HFF-Myc (cell line): Measurements from ENCODE around the gene CAB39L.

Experiments used
- DNase-seq: peaks from one replicate; pipeline ENCODE4 v3.0.0-alpha.2; 2011; ENCODE audit warnings: low read depth; ENCODE audit errors: extremely low read depth
- H3K4me3 ChIP-seq: replicated peaks from 2 replicates; pipeline ENCODE4 v1.5.1; 2011; ENCODE audit warnings: low read depth, mild to moderate bottlenecking, control low read depth, low read length
- TF ChIP-seq, protein P1 (sequence below): IDR thresholded peaks from 2 replicates; pipeline ENCODE4 v1.5.1; 2012; ENCODE audit warnings: mild to moderate bottlenecking, low read depth, low read length, control low read depth; ENCODE audit errors: missing control alignments

CAB39L gene

DNA sequence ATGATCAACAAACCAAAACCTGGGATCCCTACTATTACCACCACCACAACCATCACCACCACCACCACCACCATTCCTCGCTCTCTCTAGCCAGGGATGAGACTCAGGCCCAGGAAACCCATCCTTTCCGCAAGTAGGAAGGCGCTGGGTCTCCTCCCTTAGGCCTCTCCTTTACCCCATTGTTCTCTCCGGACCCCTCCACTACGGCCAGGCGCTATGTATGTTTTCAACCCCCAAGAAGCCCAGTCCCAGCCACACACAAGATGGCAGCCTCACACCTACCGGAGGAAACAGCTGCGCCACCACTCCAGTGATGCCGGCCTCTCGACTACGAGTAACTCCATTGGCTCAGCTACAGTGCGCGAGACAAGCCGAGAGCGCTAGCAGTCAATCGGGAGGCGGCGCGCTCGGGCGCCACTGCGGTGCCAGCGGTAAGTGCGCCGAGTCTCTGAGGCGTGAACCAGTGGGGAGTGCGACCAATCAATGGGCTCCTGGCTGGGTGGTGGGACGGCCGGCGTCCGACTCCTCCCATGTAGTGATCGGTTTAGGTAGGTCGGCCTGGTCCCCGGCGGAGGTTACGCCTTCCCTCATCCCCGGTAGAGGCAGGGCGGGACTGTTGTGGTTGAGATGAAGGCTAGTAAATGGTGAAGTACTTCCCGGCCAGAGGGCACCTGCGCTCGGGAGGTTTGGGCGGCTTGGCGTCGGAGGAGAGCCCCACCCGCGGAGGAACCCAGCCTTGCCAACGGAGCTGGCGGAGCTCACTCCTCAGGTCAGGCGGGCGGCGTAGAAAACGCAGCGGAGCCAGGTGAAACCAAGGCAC lies at the start of gene CAB39L, which contains the start of gene SETDB2:
Gene CAB39L, minus strand, starts transcription at position 361 of the 820 bp plus-strand sequence. CDS start 61,154 bp downstream, outside the sequence.
Gene SETDB2, plus strand, starts transcription at position 571 of the 820 bp plus-strand sequence. CDS start 7,620 bp downstream, outside the sequence.
- TF ChIP-seq, protein P1, sequence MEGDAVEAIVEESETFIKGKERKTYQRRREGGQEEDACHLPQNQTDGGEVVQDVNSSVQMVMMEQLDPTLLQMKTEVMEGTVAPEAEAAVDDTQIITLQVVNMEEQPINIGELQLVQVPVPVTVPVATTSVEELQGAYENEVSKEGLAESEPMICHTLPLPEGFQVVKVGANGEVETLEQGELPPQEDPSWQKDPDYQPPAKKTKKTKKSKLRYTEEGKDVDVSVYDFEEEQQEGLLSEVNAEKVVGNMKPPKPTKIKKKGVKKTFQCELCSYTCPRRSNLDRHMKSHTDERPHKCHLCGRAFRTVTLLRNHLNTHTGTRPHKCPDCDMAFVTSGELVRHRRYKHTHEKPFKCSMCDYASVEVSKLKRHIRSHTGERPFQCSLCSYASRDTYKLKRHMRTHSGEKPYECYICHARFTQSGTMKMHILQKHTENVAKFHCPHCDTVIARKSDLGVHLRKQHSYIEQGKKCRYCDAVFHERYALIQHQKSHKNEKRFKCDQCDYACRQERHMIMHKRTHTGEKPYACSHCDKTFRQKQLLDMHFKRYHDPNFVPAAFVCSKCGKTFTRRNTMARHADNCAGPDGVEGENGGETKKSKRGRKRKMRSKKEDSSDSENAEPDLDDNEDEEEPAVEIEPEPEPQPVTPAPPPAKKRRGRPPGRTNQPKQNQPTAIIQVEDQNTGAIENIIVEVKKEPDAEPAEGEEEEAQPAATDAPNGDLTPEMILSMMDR = peak; percentile 11
- H3K4me3 ChIP-seq = peak within 1 kb of the TSS; percentile 80
- peak; percentile 97 for DNase-seq

DNA sequence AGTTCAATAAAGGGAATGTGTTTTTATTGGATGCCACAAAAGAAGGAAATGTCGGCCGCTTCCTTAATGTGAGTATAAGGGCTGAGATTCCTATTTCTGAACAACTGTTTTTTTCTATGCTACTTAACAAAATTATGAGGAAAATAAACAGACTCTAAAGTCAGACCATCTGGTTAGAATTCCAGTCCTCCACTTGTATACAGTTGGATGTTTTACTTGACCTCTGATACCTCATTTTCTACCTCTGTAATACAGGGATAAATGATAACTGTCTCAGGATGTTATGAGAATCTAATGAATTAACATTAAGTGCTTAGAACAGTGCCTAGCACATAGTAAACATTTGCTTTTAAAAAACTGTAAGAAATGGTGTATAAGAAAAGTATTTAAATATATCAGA lies 44.7 kb upstream of the CAB39L start:
- no peak overlapping the region for H3K4me3 ChIP-seq
- DNase-seq = no peak
- TF ChIP-seq, protein P1 = no peak

DNA sequence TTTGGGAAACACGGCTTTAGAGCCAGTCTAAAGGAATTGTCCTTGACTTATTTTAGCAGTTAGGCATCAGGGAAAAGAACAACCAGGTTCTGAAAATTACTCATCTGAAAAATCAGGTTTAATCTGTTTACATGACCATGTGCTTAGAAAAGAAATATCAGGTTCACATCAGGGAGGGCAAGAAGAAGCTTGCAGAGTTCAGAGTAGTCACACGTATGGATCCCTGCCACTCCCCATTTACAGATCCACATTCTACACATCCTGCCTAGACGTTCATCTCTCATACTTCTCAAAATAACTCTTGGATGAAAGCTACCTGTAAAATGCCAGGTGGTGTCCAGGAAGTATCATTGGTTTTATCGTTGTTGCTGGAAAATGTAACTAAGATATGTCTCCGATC lies 37.9 kb upstream of the CAB39L start:
- TF ChIP-seq, protein P1 = no peak
- no peak overlapping the region for H3K4me3 ChIP-seq
- DNase-seq = no peak

DNA sequence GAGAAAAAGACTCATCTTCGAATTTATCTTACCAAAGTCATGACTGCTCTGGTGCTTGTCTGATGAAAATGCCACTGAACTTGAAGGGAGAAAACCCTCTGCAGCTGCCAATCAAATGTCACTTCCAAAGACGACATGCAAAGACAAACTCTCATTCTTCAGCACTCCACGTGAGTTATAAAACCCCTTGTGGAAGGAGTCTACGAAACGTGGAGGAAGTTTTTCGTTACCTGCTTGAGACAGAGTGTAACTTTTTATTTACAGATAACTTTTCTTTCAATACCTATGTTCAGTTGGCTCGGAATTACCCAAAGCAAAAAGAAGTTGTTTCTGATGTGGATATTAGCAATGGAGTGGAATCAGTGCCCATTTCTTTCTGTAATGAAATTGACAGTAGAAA lies 32.7 kb upstream of the CAB39L start:
- TF ChIP-seq, protein P1 = no peak
- no peak overlapping the region for H3K4me3 ChIP-seq
- no peak for DNase-seq

DNA sequence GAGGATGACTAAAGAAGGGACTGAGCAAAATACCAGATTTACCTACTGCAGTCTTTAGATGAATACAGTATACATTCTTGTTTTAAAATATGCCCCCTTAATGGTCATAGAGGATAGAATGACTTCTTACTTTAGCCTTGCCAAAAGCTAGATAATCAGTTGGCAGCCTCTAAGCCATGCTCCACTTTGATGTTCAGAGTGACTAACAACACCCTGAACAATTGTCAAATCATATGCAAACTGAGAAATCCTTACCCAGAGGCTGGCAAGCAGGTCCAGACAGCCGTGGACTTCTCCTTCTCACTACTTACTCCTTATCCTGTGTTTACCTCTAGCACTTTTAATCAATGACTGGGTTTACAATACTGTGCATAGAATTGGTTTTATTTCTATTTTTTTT lies 28.3 kb upstream of the CAB39L start:
- TF ChIP-seq, protein P1 = no peak
- no peak for DNase-seq
- no peak overlapping the region for H3K4me3 ChIP-seq

DNA sequence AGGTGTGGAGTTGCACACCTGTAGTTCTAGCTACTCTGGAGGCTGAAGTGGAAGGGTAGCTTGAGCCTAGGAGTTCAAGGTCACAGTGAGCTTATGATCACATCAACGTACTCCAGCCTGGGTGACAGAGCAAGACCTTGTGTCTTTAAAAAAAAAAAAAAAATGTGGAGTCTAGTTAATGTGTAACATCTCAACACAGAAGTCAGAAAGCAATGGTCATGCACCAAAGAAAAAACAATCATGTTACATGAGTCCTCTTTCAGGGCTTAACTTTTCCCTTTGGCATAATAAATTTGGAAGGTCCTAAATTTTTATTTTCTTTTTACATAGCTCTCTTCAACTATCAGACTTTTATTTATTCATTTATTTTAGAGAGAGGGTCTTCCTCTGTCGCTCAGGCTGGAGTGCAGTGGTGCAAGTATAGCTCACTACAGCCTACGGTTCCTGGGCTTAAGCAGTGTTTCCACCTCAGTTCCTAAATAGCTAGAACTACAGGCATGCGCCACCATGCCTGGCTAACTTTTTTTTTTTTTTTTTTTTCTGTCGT lies 22.5 kb upstream of the CAB39L start:
- DNase-seq = no peak
- TF ChIP-seq, protein P1 = no peak
- H3K4me3 ChIP-seq = no peak overlapping the region
